ENCODE measurements around the gene ARMH4.

ARMH4 gene

GRCh38 chr14:57963071-57963470, 188.9 kb downstream of the ARMH4 start:
- no peak for DNase-seq (ENCODE audit: low read depth in 2 of 2)

- no peak for DNase-seq (ENCODE audit: low read depth in 2 of 2)
These were observed 189.5 kb downstream of the ARMH4 start for GRCh38 chr14:57962325-57963035.

GRCh38 chr14:57961786-57962060, 190.3 kb downstream of the ARMH4 start:
- DNase-seq (ENCODE audit: low read depth in 2 of 2), result no peak

- no peak for DNase-seq (ENCODE audit: low read depth in 2 of 2)
These were observed 190.8 kb downstream of the ARMH4 start for GRCh38 chr14:57960946-57961785.

GRCh38 chr14:57957441-57957840, 194.6 kb downstream of the ARMH4 start:
- DNase-seq (ENCODE audit: low read depth in 2 of 2), result no peak
